ENCODE data around the gene SMIM36. TPM values are rescaled to one million over a fixed set of nuclear protein-coding genes. Genes with fewer than 3 reads are reported as not detected.

Gene SMIM36
- total and polyA plus RNA-seq, 7 experiments from 2014 or later, result not detected

- DNase-seq, result no peak
- Mint-ChIP-seq H3K9me3 (peaks cover 0 to 3% (median 0%) of the 10 kb centered on the region in 11 donors), H3K27ac (peak overlapping the region in 3 of 9 donors; percentile 13 to 85 (median 61)), H3K4me1 (peaks cover 26 to 54% (median 38%) of the 10 kb centered on the region in 7 donors), H3K4me3 (no peak overlapping the region), H3K27me3 (no peaks in the 10 kb centered on the region), H3K36me3 (peaks cover 9 to 51% (median 16%) of the 10 kb centered on the region in 5 donors)
- intact Hi-C loops (cut with micrococcal nuclease), result loop anchor here (10.0 kb wide), 1 partner anchor 160 kb away; no protein-coding TSS in a partner anchor
- Histone ChIP-seq H3K27ac (ENCODE audit: low read depth, low read length) (no peak overlapping the region), H3K4me3 (ENCODE audit: low read length) (no peak overlapping the region), H3K4me1 (ENCODE audit: control insufficient read depth in 2 of 2, insufficient read depth in 2 of 2, low read length in 2 of 2) (peaks cover 11% of the 10 kb centered on the region in 2 donors), H3K27me3 (ENCODE audit: control insufficient read depth in 2 of 2, insufficient read depth in 2 of 2, low read length in 2 of 2) (no peaks in the 10 kb centered on the region), H3K9me3 (ENCODE audit: control insufficient read depth in 2 of 3, low read length in 3 of 3) (no peaks in the 10 kb centered on the region), H3K36me3 (ENCODE audit: control insufficient read depth in 2 of 3, insufficient read depth in 3 of 3, low read length in 3 of 3) (peaks cover 0 to 32% (median 0%) of the 10 kb centered on the region in 3 experiments)
- POLR2A ChIA-PET, result interaction anchor here (0.7 kb wide), 1 partner anchor 446 kb away, joined by 3 read pairs; no protein-coding TSS in a partner anchor
- ATAC-seq, result no peak
- CTCF ChIA-PET, result no interaction called here
These were observed 96.3 kb downstream of the SMIM36 start for GRCh38 chr17:55414983-55415382.

- Histone ChIP-seq H3K27ac (ENCODE audit: low read depth, low read length) (no peak overlapping the region), H3K27me3 (ENCODE audit: control insufficient read depth in 2 of 2, insufficient read depth in 2 of 2, low read length in 2 of 2) (no peaks in the 10 kb centered on the region), H3K4me3 (ENCODE audit: low read length) (no peak overlapping the region), H3K36me3 (ENCODE audit: control insufficient read depth in 2 of 3, insufficient read depth in 3 of 3, low read length in 3 of 3) (peaks cover 0 to 43% (median 0%) of the 10 kb centered on the region in 3 experiments), H3K4me1 (ENCODE audit: control insufficient read depth in 2 of 2, insufficient read depth in 2 of 2, low read length in 2 of 2) (peaks cover under 1% of the 10 kb centered on the region in 2 donors), H3K9me3 (ENCODE audit: control insufficient read depth in 2 of 3, low read length in 3 of 3) (no peaks in the 10 kb centered on the region)
- intact Hi-C loops (cut with micrococcal nuclease), result loop anchor here (10.0 kb wide), 1 partner anchor 161 kb away; no protein-coding TSS in a partner anchor
- ATAC-seq, result peak; percentile 38
- Mint-ChIP-seq H3K4me1 (peaks cover 15 to 44% (median 28%) of the 10 kb centered on the region in 7 donors), H3K27ac (peak overlapping the region in 1 of 9 donors; percentile 66), H3K36me3 (peaks cover 11 to 47% (median 22%) of the 10 kb centered on the region in 5 donors), H3K9me3 (peaks cover 0 to 3% (median 0%) of the 10 kb centered on the region in 11 donors), H3K4me3 (no peak overlapping the region), H3K27me3 (no peaks in the 10 kb centered on the region)
- ChIA-PET POLR2A (no interaction called here), CTCF (no interaction called here)
- DNase-seq, result no peak
These were observed 97.3 kb downstream of the SMIM36 start for GRCh38 chr17:55413825-55414489.

GRCh38 chr17:55411463-55411855 lies 99.8 kb downstream of the SMIM36 start:
- Mint-ChIP-seq H3K9me3 (no peaks in the 10 kb centered on the region), H3K27me3 (no peaks in the 10 kb centered on the region), H3K27ac (no peak overlapping the region), H3K4me3 (no peak overlapping the region), H3K36me3 (peaks cover 12 to 46% (median 26%) of the 10 kb centered on the region in 5 donors), H3K4me1 (peaks cover 0 to 20% (median 7%) of the 10 kb centered on the region in 7 donors)
- intact Hi-C loops (cut with micrococcal nuclease), result loop anchor here (10.0 kb wide), 1 partner anchor 163 kb away; no protein-coding TSS in a partner anchor
- ChIA-PET POLR2A (no interaction called here), CTCF (interaction anchor here (0.6 kb wide), 1 partner anchor 169 kb away, joined by 3 read pairs; no protein-coding TSS in a partner anchor)
- H3K4me3 ChIP-seq (ENCODE audit: low read length), result no peak overlapping the region
- ATAC-seq, result no peak
- no peaks in the 10 kb centered on the region for H3K9me3 ChIP-seq (ENCODE audit: control insufficient read depth in 2 of 3, low read length in 3 of 3)
- no peaks in the 10 kb centered on the region for H3K4me1 ChIP-seq (ENCODE audit: control insufficient read depth in 2 of 2, insufficient read depth in 2 of 2, low read length in 2 of 2)
- H3K27ac ChIP-seq (ENCODE audit: low read depth, low read length), result no peak overlapping the region
- DNase-seq, result no peak
- peaks cover 0 to 59% (median 0%) of the 10 kb centered on the region in 3 experiments for H3K36me3 ChIP-seq (ENCODE audit: control insufficient read depth in 2 of 3, insufficient read depth in 3 of 3, low read length in 3 of 3)
- H3K27me3 ChIP-seq (ENCODE audit: control insufficient read depth in 2 of 2, insufficient read depth in 2 of 2, low read length in 2 of 2), result no peaks in the 10 kb centered on the region

- Histone ChIP-seq H3K9me3 (ENCODE audit: control insufficient read depth in 2 of 3, low read length in 3 of 3) (no peaks in the 10 kb centered on the region), H3K27me3 (ENCODE audit: control insufficient read depth in 2 of 2, insufficient read depth in 2 of 2, low read length in 2 of 2) (no peaks in the 10 kb centered on the region), H3K4me3 (ENCODE audit: low read length) (no peak overlapping the region), H3K4me1 (ENCODE audit: control insufficient read depth in 2 of 2, insufficient read depth in 2 of 2, low read length in 2 of 2) (no peaks in the 10 kb centered on the region), H3K27ac (ENCODE audit: low read depth, low read length) (no peak overlapping the region), H3K36me3 (ENCODE audit: control insufficient read depth in 2 of 3, insufficient read depth in 3 of 3, low read length in 3 of 3) (peaks cover 0 to 62% (median 0%) of the 10 kb centered on the region in 3 experiments)
- ATAC-seq (no peak), DNase-seq (no peak)
- ChIA-PET POLR2A (no interaction called here), CTCF (interaction anchor here (0.6 kb wide), 1 partner anchor 170 kb away, joined by 3 read pairs; no protein-coding TSS in a partner anchor)
- Mint-ChIP-seq H3K36me3 (peaks cover 12 to 48% (median 24%) of the 10 kb centered on the region in 5 donors), H3K4me1 (peaks cover 0 to 16% (median 4%) of the 10 kb centered on the region in 7 donors), H3K4me3 (no peak overlapping the region), H3K27ac (no peak overlapping the region), H3K9me3 (no peaks in the 10 kb centered on the region), H3K27me3 (no peaks in the 10 kb centered on the region)
- intact Hi-C loops (cut with micrococcal nuclease), result loop anchor here (10.0 kb wide), 1 partner anchor 164 kb away; no protein-coding TSS in a partner anchor
These were observed 100.4 kb downstream of the SMIM36 start for GRCh38 chr17:55410722-55411462.

- no peak overlapping the region for H3K4me3 Mint-ChIP-seq
- no peaks in the 10 kb centered on the region for H3K9me3 ChIP-seq (ENCODE audit: control insufficient read depth in 2 of 3, low read length in 3 of 3)
- H3K4me3 ChIP-seq (ENCODE audit: low read length), result no peak overlapping the region
- no peak overlapping the region for H3K27ac ChIP-seq (ENCODE audit: low read depth, low read length)
- no peaks in the 10 kb centered on the region for H3K4me1 ChIP-seq (ENCODE audit: control insufficient read depth in 2 of 2, insufficient read depth in 2 of 2, low read length in 2 of 2)
- ChIA-PET POLR2A (no interaction called here), CTCF (no interaction called here)
- peaks cover 0 to 67% (median 0%) of the 10 kb centered on the region in 3 experiments for H3K36me3 ChIP-seq (ENCODE audit: control insufficient read depth in 2 of 3, insufficient read depth in 3 of 3, low read length in 3 of 3)
- intact Hi-C loops (cut with micrococcal nuclease), result loop anchor here in 1 of 2 donors (2.0 to 5.0 kb wide), 2 partner anchors 20 to 103 kb away; partner anchors contain the start of gene SMIM36
- H3K27me3 ChIP-seq (ENCODE audit: control insufficient read depth in 2 of 2, insufficient read depth in 2 of 2, low read length in 2 of 2), result no peaks in the 10 kb centered on the region
- H3K4me1 Mint-ChIP-seq, result peaks cover 0 to 5% (median 0%) of the 10 kb centered on the region in 7 donors
- ATAC-seq, result no peak
- peaks cover 15 to 56% (median 27%) of the 10 kb centered on the region in 5 donors for H3K36me3 Mint-ChIP-seq
- no peak overlapping the region for H3K27ac Mint-ChIP-seq
- H3K9me3 Mint-ChIP-seq, result no peaks in the 10 kb centered on the region
- H3K27me3 Mint-ChIP-seq, result no peaks in the 10 kb centered on the region
- DNase-seq, result no peak
These were observed 102.0 kb downstream of the SMIM36 start for GRCh38 chr17:55409030-55409800.
